HG02571 (cell line): Measurements from ENCODE around the gene TMPRSS11B.
"Not testable (repeated sequence)": the region's sequence is repeated elsewhere in the genome, so short reads cannot be mapped to it uniquely, and the experiment has no call there.

ENCODE experiments used
- ATAC-seq: cut with Tn5 transposase; IDR thresholded peaks from one replicate; pipeline ENCODE4 v1.9.1; 2021; ENCODE audit warnings: mild to moderate bottlenecking, moderate library complexity; ENCODE audit not compliant: unreplicated experiment

TMPRSS11B gene

DNA sequence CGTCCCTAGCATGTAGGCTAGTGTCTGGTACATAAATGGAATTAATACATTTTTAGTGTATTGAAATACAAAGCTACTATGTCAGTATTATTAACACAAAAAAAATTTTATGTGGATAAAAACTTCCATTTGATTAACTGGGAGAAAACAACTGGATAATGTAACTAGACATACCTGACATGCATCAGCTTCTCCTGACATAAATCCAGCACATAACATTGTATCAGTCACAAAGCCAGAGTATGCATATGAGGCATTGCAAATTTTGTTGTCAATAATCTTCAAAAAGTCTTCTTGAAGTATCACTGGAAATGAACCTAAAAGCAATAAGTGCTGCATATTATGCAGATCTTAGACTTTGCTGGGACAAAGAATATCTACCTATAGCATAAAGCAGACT is 16.9 kb downstream of the TMPRSS11B start:
- no peak for ATAC-seq

DNA sequence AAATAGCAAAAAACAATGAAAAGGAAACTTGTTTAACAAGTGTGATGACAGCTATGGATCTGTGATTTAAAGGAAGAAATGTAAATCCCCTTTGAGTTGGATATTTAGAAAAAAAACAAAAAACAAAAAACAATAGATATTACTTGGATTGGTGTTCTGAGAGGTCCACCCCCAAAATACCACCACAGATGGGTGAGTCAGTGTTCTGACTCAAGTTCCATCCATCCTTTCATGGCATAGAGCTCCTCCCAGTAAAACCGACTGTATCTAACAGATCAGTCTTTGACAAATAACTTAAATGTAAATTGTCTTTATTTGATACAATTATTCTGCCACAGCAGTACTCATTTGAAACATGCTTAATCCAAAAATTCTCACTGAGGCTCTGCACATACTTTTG is 27.4 kb downstream of the TMPRSS11B start:
- ATAC-seq: no peak

DNA sequence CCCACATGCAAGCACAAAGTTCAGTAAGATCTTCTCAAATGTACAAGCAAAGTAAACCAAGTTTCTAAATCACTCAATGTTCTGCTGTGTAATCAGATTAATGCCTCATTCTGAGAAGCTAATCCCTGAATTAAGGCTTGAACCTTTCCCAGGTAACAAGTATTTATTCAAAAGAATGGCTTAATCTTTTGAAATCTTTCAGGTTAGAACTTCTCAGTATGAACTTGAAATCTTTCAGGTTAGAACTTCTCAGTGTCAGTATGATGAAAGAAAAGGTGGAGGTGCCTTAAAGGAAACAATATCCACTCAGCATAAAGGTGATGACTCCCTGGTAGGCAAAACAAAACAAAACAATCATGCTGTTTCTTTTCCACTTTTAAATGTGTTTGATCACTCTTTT is 29.0 kb downstream of the TMPRSS11B start:
- no peak for ATAC-seq

DNA sequence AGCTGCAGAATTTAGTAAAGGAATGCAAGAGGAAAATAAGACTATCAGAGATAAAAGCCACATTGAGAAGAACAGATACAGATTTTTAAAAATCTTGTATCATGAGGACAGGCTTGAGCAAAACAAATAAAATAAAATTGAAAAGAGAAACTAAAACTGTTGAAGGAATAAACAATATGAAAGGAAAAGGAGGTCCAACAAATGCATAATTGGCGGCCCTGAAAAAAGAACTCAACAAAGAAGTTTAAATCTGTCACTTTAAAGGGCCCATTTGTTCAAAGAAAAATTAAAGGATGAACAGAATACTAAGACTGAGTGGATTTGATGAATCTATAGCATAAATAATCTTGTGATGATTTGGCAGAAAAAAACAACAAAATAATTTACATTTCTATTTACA is 36.5 kb downstream of the TMPRSS11B start:
- ATAC-seq: no peak

DNA sequence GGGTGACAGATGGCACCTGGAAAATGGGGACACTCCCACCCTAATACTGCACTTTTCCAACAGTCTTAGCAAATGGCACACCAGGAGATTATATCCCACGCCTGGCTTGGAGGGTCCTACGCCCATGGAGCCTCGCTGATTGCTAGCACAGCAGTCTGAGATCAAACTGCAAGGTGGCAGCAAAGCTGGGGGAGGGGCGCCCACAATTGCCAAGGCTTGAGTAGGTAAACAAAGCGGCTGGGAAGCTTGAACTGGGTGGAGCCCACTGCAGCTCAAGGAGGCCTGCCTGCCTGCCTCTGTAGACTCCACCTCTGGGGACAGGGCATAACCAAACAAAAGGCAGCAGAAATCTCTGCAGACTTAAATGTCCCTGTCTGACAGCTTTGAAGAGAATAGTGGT is 51.2 kb downstream of the TMPRSS11B start:
- not testable (repeated sequence) for ATAC-seq

DNA sequence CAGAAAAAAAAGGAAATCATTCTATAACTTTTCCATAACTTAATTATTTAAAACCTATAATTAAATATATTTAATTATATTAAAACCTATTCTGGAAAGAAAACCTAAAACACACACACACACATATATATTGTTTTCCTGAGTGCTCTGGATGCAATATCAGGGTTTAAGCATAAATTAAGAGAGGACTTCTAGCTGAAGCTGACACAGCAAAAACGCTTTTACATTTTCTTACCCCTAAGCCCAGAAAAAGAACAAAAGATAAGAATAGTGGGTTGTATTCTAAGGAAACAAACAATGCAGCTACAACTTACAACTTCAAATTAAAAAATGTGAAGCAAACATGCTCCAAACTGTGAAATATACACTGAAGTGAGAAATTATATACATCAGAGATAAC is 52.3 kb downstream of the TMPRSS11B start:
- ATAC-seq: no peak

DNA sequence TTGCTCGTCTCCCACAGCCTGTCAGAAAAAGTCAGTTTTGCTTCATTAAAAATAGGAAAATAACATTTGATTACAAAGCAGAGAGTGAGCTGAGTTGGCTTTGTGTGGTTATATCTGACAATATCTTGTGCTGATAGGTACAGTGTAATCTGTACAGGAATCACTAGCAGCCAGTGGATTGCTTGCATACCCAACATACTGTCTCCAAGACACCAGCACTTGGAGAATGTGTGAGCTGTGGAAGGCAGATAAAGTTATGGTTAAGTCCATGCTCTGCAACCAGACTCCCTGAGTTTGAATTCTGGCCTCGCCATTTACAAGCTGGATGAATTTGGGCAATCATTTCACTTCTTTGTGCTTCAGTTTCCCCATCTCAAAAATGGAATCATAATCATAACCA is 58.3 kb downstream of the TMPRSS11B start:
- no peak for ATAC-seq

DNA sequence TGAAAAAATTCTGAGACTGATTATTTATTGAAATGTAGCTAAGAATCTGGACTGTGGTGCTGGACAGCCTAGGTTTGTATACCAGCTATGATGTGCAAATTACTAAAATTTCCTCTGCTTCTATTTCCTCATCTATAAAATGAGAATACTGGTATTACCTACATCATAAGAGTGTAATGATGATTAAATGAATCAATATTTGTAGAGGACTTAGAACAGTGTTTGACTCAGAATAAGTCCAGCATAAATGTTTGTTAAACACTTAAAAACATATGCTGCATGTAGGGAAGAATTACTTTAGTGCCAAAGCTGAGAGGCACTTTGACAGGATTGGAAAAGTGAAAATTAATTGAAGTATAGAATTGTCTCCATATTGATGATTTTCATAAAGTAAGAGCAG is 60.6 kb downstream of the TMPRSS11B start:
- ATAC-seq: no peak

DNA sequence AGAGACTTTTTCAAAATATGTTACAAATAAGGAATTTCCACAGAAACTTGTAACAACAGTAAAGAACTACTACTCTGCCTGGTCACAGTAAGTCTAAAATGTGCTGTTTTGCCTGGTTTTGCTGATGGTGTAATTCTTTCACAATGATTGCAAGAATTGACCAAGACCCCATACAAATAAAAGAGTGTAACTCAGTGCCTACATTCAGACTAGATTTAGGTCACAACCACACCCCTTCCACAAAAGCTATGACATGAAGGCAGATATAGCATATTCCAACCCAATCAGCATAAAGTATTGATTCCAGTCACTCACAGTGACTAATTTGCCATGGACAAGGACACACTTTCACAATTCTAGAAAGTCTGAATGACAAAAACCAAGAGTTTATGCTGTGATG is 62.1 kb downstream of the TMPRSS11B start:
- ATAC-seq: no peak

DNA sequence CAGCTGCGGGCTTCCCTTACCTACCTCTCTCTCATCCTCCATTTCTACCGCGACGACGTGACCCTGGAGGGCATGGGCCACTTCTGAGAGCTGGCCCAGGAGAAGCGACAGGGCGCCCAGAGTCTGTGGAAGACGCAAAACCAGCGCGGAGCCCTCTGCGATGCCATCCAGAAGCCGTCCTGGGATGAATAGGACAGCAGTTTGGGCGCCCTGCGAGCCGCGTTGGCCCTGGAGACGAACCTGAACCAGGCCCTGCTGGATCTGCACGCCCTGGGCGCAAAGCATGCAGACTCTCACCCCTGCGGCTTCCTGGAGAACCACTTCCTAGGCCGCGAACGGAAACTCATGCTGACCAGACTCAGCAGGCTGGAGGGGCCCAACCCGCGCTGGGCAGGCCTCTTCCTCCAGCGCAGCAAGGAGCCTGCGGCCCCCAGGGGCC is 63.1 kb downstream of the TMPRSS11B start:
- no peak for ATAC-seq

DNA sequence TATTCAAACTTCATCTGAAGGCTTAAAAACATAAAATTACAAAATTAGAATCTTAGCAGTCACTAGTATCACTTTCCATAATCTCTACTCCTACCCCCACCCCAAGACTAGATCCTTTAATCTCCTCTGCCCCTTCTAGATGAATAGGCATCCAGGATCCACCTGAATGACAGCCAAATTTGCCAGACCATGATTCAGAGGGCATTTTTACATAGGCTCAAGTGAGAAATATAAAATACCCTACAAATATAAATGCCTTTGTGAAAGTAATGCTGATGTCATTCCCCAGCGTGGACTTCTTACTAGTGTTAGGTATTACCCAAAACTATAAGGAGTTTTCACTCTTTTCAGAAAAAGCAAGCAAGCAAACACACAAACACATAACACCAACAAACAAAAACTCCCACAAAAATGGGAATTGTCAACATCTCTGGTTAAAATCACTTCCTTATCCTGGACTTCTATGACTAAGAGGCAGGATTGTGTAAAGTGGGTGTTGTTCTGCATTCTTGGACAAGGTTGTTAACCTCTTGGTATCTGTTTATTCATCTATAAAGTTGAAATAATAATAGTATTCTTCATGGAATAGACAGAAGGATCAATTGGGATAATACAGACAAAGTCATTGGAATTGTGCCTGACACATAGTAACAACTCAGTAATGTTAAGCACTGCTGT is 64.5 kb downstream of the TMPRSS11B start:
- ATAC-seq: no peak

DNA sequence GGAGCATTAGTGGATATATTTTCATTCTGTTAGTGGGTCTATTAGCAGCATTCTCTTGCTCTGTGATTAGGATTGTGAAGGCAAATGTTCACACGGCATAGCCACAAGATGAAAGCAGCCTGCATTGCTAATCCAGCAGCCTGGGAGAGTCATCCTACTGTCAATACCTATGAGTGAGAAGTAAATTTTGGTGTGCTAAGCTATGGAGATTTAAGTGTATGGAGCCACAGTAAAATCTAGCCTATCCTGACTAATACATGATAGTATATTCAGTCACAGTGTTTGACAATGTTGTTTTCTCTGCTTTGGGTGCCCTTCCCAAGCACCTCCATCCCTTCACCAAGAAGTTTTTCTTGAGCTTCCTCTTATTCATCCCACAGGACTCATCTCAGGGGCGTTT is 68.6 kb downstream of the TMPRSS11B start:
- ATAC-seq: no peak
